GM21423 (cell line): Measurements from ENCODE around the gene ZNF318.
A peak's percentile ranks its signal among the peaks of the same experiment; 100 is the strongest.
"Not testable (repeated sequence)": the region's sequence is repeated elsewhere in the genome, so short reads cannot be mapped to it uniquely, and the experiment has no call there.

ENCODE experiments used
- ATAC-seq: cut with Tn5 transposase; IDR thresholded peaks from one replicate; pipeline ENCODE4 v1.9.1; 2021; ENCODE audit warnings: mild to moderate bottlenecking, moderate library complexity; ENCODE audit not compliant: unreplicated experiment

ZNF318 gene

GRCh38 chr6:43338243-43338642 is 31.2 kb downstream of the ZNF318 start:
- ATAC-seq, result peak; percentile 51

- ATAC-seq, result no peak
Observed at GRCh38 chr6:43336382-43336781, 33.1 kb downstream of the ZNF318 start.

- no peak for ATAC-seq
Observed at GRCh38 chr6:43335469-43335868, 34.0 kb downstream of the ZNF318 start.

- no peak for ATAC-seq
Observed at GRCh38 chr6:43334466-43335095, 34.9 kb downstream of the ZNF318 start.

- ATAC-seq, result no peak
Observed at GRCh38 chr6:43331891-43332290, 37.6 kb downstream of the ZNF318 start.

- no peak for ATAC-seq
Observed at GRCh38 chr6:43331470-43331869, 38.0 kb downstream of the ZNF318 start.

- no peak for ATAC-seq
Observed at GRCh38 chr6:43328528-43328927, 40.9 kb downstream of the ZNF318 start.

- no peak for ATAC-seq
Observed at GRCh38 chr6:43325876-43326275, 43.6 kb downstream of the ZNF318 start.

GRCh38 chr6:43318011-43318410 is 51.4 kb downstream of the ZNF318 start:
- ATAC-seq, result no peak

GRCh38 chr6:43313813-43314212 is 55.6 kb downstream of the ZNF318 start:
- no peak for ATAC-seq

GRCh38 chr6:43311666-43312065 is 57.8 kb downstream of the ZNF318 start:
- ATAC-seq, result no peak

GRCh38 chr6:43310624-43311023 is 58.8 kb downstream of the ZNF318 start:
- ATAC-seq, result no peak

GRCh38 chr6:43310134-43310533 is 59.3 kb downstream of the ZNF318 start:
- ATAC-seq, result no peak

GRCh38 chr6:43308990-43309477 is 60.4 kb downstream of the ZNF318 start:
- ATAC-seq, result no peak

GRCh38 chr6:43308101-43308989 is 61.1 kb downstream of the ZNF318 start, which contains the start of gene CRIP3:
Gene CRIP3 (minus strand): TSS chr6:43308826. CDS start chr6:43308792, 34 bp downstream.
- peak; percentile 60 for ATAC-seq

GRCh38 chr6:43307451-43308100 is 61.9 kb downstream of the ZNF318 start:
- no peak for ATAC-seq

GRCh38 chr6:43306086-43306485 is 63.4 kb downstream of the ZNF318 start:
- ATAC-seq, result no peak

- no peak for ATAC-seq
Observed at GRCh38 chr6:43304882-43305281, 64.6 kb downstream of the ZNF318 start.

- no peak for ATAC-seq
Observed at GRCh38 chr6:43304361-43304760, 65.1 kb downstream of the ZNF318 start.

- no peak for ATAC-seq
Observed at GRCh38 chr6:43303751-43304331, 65.6 kb downstream of the ZNF318 start.

- ATAC-seq, result not testable (repeated sequence)
Observed at GRCh38 chr6:43303006-43303405, 66.4 kb downstream of the ZNF318 start.
